ENCODE data around the gene C2CD2.
A peak's percentile ranks its signal among the peaks of the same experiment; 100 is the strongest.

Gene C2CD2

DNA sequence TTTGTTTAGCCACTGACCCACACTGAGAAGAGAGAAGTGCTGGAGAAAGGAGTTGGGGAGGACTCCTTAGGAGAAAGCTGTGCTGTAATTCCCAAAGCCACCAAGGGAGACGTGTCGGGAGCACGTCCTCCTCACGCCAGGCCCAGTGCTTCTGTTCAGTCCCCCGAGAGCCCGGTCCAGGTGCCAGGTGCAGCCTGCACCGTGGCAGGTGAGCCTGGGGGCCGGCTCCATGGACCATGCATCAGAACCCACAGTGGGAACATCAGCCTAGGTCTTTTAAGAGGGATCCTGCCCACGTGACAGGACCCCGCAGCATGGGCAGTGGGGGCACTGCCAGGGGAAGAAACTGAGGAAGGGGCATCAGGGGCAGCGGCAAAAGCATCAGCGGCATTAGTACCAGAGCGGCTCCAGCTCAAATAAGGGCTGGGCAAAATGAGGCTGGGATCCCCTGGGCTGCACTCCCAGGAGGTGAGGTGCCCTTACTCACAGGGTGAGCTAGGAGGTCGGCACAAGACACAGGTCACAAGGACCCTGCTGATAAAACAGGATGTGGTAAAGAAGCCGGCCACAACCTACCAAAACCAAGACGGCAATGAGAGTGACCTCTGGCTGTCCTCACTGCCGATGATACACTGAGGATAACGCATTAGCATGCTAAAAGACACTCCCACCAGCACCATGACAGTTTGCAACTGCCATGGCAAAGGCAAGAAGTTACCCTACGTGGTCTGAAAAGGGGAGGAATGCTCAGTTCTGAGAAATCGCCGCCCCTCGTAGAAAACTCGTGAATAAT lies 50.1 kb downstream of the C2CD2 start:
- no peak for DNase-seq

DNA sequence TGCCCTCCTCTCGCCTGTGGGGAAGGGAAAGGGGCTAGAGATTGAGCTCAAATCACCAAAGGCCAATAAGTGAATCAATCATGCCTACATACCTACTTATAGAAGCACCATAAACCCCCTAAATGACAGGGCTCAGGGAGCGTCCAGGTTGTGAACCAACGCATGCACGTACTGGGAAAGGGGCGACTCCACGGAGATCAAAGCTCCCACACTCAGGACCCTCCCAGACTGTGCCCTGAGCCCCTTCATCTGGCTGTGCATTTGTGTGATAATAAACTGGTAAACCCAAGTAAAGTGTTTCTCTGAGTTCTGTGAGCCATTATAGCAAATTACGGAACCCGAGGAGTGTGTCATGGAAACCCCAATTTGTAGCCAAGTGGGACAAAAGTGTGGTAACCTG lies 50.9 kb downstream of the C2CD2 start:
- DNase-seq = no peak

- no peak for DNase-seq
These were observed 52.0 kb downstream of the C2CD2 start for GRCh38 chr21:41901782-41902181.

GRCh38 chr21:41901099-41901498 lies 52.7 kb downstream of the C2CD2 start:
- no peak for DNase-seq

GRCh38 chr21:41900401-41900800 lies 53.4 kb downstream of the C2CD2 start:
- DNase-seq = no peak

DNA sequence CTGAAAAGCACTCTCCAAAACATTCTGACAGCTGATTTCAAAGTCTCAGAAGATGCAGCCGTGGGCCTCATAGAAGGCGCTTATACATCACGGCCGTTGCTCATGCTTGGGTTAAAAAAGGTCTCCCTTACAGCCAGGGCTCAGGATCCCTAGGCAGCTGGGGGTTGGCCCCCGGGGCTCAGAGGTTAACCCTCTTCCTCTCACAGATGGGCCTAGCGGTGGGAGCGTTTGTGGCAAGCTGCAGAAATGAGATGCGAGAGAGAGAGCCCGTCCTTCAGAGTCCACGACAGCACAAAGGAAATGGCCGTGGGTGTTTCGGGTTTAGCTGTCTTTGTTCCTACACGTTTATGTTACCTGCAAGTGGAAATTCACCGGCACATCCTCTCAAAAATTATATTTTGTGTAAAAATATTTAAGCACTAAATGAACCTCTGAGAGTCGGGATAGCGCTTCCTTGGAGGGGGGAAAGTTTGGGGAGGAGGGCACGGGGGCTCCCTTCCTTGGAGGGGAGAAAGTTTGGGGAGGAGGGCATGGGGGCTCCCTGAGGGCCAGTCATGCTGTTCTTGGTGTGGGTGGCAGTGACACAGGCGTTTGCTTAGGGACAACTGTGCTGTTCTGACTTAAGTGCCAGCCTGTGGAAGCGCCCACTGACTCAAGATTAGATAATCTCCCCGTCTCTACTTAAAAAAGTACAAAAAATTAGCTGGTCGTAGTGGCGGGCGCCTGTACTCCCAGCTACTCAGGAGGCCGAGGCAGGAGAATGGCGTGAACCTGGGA lies 54.2 kb downstream of the C2CD2 start:
- DNase-seq = no peak

- DNase-seq = no peak
These were observed 54.8 kb downstream of the C2CD2 start for GRCh38 chr21:41898998-41899397.

GRCh38 chr21:41897700-41898099 lies 56.1 kb downstream of the C2CD2 start:
- no peak for DNase-seq

DNA sequence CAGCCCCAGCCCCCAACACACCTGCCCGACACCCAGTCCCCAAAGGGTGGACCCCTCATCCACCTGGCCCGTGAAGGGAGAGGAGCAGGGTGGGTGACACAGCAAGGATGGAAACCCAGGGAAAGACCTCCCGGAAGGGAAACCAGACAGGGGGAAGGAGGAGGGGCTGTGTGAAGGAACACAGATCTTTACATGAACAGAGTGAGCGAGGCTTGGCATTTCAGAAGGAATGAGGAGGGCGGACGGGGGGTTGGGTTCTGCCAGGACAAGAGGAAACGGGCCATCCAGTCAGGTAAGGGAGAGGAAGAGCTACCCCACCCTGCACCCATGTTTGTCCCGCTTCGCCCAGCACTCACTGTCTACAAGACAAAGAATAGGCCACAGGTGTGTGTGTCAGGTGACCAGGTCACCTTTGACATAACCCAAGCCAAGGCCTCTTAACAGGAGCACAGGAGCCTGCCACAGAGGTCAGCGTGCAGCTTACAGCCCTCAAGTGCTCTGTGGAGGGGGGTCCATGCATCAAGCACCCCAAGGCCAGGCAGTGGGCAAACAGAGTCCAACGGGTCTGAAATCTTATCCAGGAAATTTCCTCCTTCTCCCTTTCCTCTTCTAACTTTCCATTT lies 56.7 kb downstream of the C2CD2 start:
- DNase-seq = no peak

GRCh38 chr21:41895643-41896493 lies 58.0 kb downstream of the C2CD2 start:
- DNase-seq = no peak

GRCh38 chr21:41894922-41895557 lies 58.8 kb downstream of the C2CD2 start:
- peak; percentile 59 for DNase-seq

DNA sequence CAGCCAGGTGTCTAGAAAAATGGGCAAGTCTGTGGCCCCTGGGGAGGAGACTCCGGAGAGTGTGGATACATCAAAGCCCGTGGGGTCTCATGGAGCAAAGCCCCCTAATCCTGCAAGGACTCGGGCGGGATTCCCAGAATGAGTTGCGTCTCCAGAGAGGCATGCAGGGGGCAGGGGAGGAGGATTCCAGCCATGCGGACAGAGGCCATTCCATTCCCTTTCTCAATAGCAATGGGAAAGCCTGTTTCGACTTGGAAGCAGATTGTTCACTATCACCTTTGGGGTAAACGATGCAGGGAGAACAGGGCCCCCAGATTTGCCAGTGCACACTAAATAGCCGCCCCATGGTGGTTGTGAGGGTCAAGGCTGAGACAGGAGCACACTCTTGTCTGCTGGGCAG lies 59.3 kb downstream of the C2CD2 start:
- DNase-seq = no peak

DNA sequence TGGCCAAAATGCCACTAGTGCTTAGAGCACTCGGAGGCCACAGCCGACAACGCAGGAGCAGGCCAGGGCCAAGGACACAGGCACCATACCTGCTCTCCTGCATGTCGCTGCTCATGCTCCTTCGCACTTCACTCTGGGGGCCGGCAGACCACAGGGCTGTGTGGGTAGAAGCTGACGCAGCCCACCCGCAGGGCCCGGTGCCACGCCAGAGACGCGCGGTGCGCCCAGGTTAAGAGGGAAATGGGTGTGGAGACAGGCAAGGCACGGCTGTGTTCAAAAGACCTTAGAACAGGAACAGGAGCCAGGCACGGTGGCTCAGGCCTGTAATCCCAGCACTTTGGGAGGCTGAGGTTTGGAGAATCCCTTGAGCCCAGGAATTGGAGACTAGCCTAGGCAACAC lies 61.1 kb downstream of the C2CD2 start:
- DNase-seq = no peak

GRCh38 chr21:41891132-41891531 lies 62.7 kb downstream of the C2CD2 start:
- DNase-seq = no peak

DNA sequence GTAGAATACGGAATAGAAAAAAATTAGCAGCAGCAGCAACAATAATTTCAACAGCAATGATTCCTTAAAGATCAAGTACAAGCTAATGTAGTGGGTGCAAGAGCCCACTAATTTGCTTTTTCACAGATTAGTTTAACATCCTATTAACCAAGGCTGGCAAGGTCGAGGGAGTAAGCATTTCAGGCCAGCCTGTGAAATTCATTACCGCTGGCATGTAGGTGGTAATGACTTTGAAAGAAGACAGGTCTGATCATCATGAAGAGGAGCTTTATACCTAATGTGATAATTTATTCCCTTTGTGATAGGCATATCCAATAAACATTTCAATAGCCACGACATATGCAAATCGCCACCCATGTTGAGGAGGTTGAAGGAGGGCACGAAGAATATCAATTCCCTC lies 63.5 kb downstream of the C2CD2 start:
- DNase-seq = no peak

DNA sequence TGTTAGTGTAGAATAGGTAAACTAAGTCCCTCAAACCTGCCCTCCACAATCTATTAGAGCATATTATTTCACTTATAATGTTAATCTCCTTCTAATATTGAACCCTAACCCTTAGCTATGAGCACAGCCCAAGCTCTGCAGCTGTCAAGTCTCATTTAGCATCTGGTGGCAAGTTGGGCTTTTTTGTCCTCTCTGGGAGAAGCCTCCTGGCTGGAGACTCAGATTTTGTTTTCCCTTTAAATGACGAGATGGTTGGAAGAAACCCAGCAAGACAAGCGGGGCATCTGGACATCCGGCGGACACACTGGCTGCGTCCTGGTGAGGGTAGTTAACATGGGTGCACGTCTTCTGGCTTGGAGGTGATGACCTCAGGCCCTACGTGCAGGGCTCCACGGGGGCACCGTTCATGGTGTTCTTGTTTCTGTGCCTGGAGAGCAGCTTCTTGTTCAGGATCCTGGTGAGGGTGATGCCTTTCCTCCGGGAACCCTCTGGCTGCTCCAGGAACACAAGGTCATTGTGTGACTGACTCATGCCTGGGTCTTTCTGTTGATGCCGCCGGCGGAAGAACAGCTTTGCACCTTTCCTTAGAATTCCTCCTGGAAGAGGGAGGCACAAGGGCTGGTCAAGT lies 65.0 kb downstream of the C2CD2 start:
- no peak for DNase-seq

DNA sequence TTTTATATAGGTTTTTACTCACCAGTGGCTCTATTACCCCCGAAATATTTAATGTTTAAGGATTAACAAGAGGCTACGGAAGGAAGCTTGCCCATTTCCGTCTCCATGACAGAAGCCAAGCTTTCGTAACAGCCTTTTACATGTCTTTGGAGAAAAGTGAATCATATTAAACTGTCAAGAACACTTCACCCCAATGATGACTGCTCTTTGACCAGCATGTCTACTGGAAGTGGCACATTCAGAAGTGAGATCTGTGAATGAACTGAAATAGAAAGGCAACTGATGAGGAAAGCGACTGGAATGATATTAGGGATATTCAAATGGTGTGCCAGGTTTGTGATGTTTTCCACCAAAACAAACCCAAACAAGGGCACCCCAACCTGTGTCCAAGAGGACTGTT lies 66.2 kb downstream of the C2CD2 start:
- no peak for DNase-seq

GRCh38 chr21:41886328-41886727 lies 67.5 kb downstream of the C2CD2 start:
- no peak for DNase-seq

DNA sequence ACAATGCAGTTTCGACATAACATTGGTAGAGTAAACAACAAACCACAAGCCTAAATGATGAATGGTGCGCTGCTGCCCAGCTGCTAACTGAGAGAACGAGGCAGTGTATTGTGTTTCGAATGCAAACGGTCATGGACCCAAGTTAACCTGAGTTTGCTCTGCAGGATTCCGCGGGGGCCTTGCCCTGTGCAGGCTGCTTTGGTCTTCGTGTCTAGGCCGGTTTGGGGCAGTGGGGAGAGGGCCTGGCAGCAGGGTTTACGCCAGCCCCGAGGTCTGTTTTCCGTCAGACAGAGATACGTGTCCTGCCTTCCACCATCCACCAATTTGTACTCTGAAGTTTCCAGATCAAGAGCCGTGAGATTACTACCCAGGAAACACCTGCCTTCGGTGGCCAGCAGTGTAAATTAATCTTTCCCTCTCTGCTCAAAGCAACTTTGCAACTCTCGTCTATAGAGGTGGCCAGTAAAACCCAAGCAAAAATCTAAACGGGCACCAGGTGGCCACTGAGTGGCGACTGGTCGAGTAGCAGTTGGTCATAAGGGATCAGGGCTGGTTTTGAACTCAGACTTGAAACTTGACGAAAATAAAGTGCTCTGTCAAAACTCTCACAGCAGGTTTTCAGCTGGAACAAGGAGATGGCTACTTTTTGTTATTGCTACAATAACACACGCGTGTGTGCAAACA lies 68.3 kb downstream of the C2CD2 start:
- DNase-seq = peak; percentile 6

- DNase-seq = no peak
These were observed 69.3 kb downstream of the C2CD2 start for GRCh38 chr21:41884501-41885030.

DNA sequence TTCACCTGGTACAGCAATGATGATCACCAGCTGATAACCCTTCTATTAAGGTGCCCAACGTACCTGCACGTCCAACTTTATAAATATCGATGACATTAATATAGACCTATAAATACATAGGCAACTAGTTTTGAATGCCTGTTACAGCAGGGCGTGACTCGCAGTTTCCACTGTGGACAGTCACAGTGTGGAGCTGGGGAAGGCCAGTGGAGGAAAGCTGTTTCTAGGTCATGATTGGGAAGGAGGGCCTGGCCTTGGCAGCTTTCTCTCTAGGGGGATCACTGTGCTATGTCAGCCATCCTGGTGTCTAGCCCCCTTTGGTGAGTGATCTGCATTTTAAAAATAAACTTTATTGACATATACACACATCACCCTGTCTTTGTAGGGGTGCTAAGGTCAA lies 70.2 kb downstream of the C2CD2 start:
- DNase-seq = no peak

Measured in HCEC 1CT (cell line).